Gastrocnemius medialis (tissue), 4 donors: ENCODE measurements around the gene SLC6A19. TPM values are rescaled to one million over a fixed set of nuclear protein-coding genes. Genes with fewer than 3 reads are reported as not detected.

Experiments used
- ATAC-seq, 2 donors: fragments of 150-250 bp; one replicate each; pipeline ENCODE4 v1.9.1; 2016
- DNase-seq, 2 donors: peaks; one replicate each; pipeline ENCODE4 v3.0.0-alpha.2; 2019
- H3K27ac ChIP-seq, 4 donors: fragments of 200-600 bp; sonication (generic); 1 replicate in 1 of 4; 2 replicates in 3 of 4; pipeline ENCODE4 v1.5.1; 2016 to 2018; ENCODE audit warnings: mild to moderate bottlenecking in 2 of 4, moderate library complexity in 1 of 4
- H3K27me3 ChIP-seq, 3 donors: fragments of 200-600 bp; sonication (generic) in 2 of 3; 1 replicate in 1 of 3; 2 replicates in 2 of 3; pipeline versions ENCODE4 v1.5.1 to v1.6.0; 2016 to 2019; ENCODE audit warnings: mild to moderate bottlenecking in 1 of 3, moderate library complexity in 1 of 3
- H3K36me3 ChIP-seq, 2 donors: fragments of 200-600 bp; sonication (generic) in 1 of 2; one replicate each; pipeline ENCODE4 v1.5.1; 2017 to 2018
- H3K4me1 ChIP-seq, 2 donors: fragments of 200-600 bp; sonication (generic) in 1 of 2; one replicate each; pipeline ENCODE4 v1.5.1; 2016 to 2017; ENCODE audit warnings: mild to moderate bottlenecking in 2 of 2
- H3K4me3 ChIP-seq, 4 donors: fragments of 200-600 bp; sonication (generic) in 3 of 4; 1 replicate in 1 of 4; 2 replicates in 3 of 4; pipeline ENCODE4 v1.5.1; 2016 to 2019; ENCODE audit warnings: mild to moderate bottlenecking in 2 of 4
- H3K9me3 ChIP-seq, 3 donors: fragments of 200-600 bp; sonication (generic) in 2 of 3; 1 replicate in 1 of 3; 2 replicates in 2 of 3; pipeline ENCODE4 v1.5.1; 2016 to 2019
- CTCF ChIP-seq, 5 experiments: fragments of 450-650 bp in 3 of 5; fragments of 200-600 bp in 2 of 5; sonication (generic) in 2 of 5; IDR thresholded peaks in 4 of 5; conservative IDR thresholded peaks in 1 of 5; 1 replicate in 4 of 5; 2 replicates in 1 of 5; pipeline ENCODE4 v1.5.1; 2016 to 2019; ENCODE audit warnings: antibody characterized with exemption in 5 of 5, mild to moderate bottlenecking in 3 of 5, moderate library complexity in 3 of 5
- POLR2A ChIP-seq, 2 donors: fragments of 450-650 bp; IDR thresholded peaks; one replicate each; pipeline ENCODE4 v1.6.1; 2017; ENCODE audit warnings: antibody characterized with exemption in 2 of 2, mild to moderate bottlenecking in 2 of 2, moderate library complexity in 2 of 2
- in situ Hi-C, 4 donors: fragments of 200-750 bp; cut with MboI; loops; one replicate each; pipeline versions ENCODE4 v1.15.0 to v1.8.0; 2017; ENCODE audit warnings: low sequenced_read_pairs in 4 of 4
- intact Hi-C: fragments of 100-400 bp; cut with DNase I; formaldehyde crosslinking; loops from one replicate; pipeline ENCODE4 v1.15.1; 2023; ENCODE audit warnings: low total_unique reads
- total RNA-seq, 4 donors: library from RNA; depleted of rRNA; stranded (reverse); fragments of >200 nt; gene quantifications; one replicate each; pipeline versions ENCODE4 v1.1.0 to v1.2.3, GENCODE V29; 2016

SLC6A19 gene
- total RNA-seq, 4 donors from 2014 or later: 0.05 TPM; not detected in 3

GRCh38 chr5:1194378-1194777, 7.0 kb upstream of the SLC6A19 start:
- intact Hi-C loops (no loop called here), in situ Hi-C loops (no loop called here)
- Histone ChIP-seq H3K9me3 (no peaks in the 10 kb centered on the region), H3K4me1 (no peaks in the 10 kb centered on the region), H3K4me3 (no peak overlapping the region), H3K27me3 (peaks cover 13 to 23% (median 13%) of the 10 kb centered on the region in 3 donors), H3K27ac (no peak overlapping the region), H3K36me3 (no peaks in the 10 kb centered on the region)
- DNase-seq: no peak
- ATAC-seq: no peak
- no peak for TF ChIP-seq POLR2A (IDR thresholded peaks at IDR 0.05)
- no peak for TF ChIP-seq CTCF (IDR thresholded peaks at IDR 0.05 in 4 of 5, conservative IDR thresholded peaks at IDR 0.05 in 1 of 5)

DNA sequence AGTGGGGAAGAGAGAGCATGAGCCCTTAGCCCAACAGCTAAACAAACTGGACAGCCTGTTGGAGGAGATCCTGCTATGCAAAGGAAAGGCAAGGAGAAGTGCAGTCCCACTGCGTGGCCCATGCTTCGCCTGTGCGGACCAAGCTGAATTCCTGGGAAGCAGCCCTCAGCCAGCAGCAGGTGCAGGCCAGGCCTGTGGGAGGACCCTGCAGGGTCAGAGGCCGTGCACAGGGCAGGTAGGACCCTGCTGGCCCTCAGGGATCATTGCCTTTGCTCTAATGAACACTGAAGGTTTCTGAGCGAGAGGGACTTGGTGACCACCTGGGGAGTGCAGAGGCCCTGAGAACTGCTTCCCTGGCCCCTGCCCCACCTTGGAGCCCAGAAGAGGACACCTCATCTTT, 6.0 kb upstream of the SLC6A19 start:
- ATAC-seq (no peak), DNase-seq (no peak)
- Histone ChIP-seq H3K9me3 (no peaks in the 10 kb centered on the region), H3K27me3 (peaks cover 6 to 18% (median 14%) of the 10 kb centered on the region in 3 donors), H3K27ac (no peak overlapping the region), H3K4me3 (no peak overlapping the region), H3K4me1 (no peaks in the 10 kb centered on the region), H3K36me3 (no peaks in the 10 kb centered on the region)
- intact Hi-C loops (no loop called here), in situ Hi-C loops (no loop called here)
- TF ChIP-seq POLR2A (IDR thresholded peaks at IDR 0.05): no peak
- no peak for TF ChIP-seq CTCF (IDR thresholded peaks at IDR 0.05 in 4 of 5, conservative IDR thresholded peaks at IDR 0.05 in 1 of 5)

- Histone ChIP-seq H3K36me3 (no peaks in the 10 kb centered on the region), H3K27me3 (peaks cover under 1 to 14% (median 10%) of the 10 kb centered on the region in 3 donors), H3K9me3 (no peaks in the 10 kb centered on the region), H3K4me1 (no peaks in the 10 kb centered on the region), H3K27ac (no peak overlapping the region), H3K4me3 (no peak overlapping the region)
- in situ Hi-C loops: no loop called here
- ATAC-seq: no peak
- no peak for DNase-seq
- TF ChIP-seq CTCF (IDR thresholded peaks at IDR 0.05 in 4 of 5, conservative IDR thresholded peaks at IDR 0.05 in 1 of 5) (no peak), POLR2A (IDR thresholded peaks at IDR 0.05) (no peak)
- intact Hi-C loops: no loop called here
Observed at GRCh38 chr5:1195916-1196315, 5.5 kb upstream of the SLC6A19 start.

- in situ Hi-C loops: no loop called here
- intact Hi-C loops: no loop called here
- H3K4me1 ChIP-seq: no peaks in the 10 kb centered on the region
- no peaks in the 10 kb centered on the region for H3K9me3 ChIP-seq
- H3K27me3 ChIP-seq: peaks cover 0 to 13% (median 9%) of the 10 kb centered on the region in 3 donors
- no peak overlapping the region for H3K27ac ChIP-seq
- no peaks in the 10 kb centered on the region for H3K36me3 ChIP-seq
- DNase-seq (no peak), ATAC-seq (no peak)
- TF ChIP-seq POLR2A (IDR thresholded peaks at IDR 0.05) (no peak), CTCF (IDR thresholded peaks at IDR 0.05 in 4 of 5, conservative IDR thresholded peaks at IDR 0.05 in 1 of 5) (no peak)
- no peak overlapping the region for H3K4me3 ChIP-seq
Observed at GRCh38 chr5:1196562-1196961, 4.8 kb upstream of the SLC6A19 start.
